HG03432 (cell line): ENCODE data around the gene HSF5.

Source experiments
- ATAC-seq: cut with Tn5 transposase; IDR thresholded peaks from one replicate; pipeline ENCODE4 v1.9.1; 2021; ENCODE audit warnings: mild to moderate bottlenecking, moderate library complexity; ENCODE audit not compliant: unreplicated experiment

The HSF5 gene

DNA sequence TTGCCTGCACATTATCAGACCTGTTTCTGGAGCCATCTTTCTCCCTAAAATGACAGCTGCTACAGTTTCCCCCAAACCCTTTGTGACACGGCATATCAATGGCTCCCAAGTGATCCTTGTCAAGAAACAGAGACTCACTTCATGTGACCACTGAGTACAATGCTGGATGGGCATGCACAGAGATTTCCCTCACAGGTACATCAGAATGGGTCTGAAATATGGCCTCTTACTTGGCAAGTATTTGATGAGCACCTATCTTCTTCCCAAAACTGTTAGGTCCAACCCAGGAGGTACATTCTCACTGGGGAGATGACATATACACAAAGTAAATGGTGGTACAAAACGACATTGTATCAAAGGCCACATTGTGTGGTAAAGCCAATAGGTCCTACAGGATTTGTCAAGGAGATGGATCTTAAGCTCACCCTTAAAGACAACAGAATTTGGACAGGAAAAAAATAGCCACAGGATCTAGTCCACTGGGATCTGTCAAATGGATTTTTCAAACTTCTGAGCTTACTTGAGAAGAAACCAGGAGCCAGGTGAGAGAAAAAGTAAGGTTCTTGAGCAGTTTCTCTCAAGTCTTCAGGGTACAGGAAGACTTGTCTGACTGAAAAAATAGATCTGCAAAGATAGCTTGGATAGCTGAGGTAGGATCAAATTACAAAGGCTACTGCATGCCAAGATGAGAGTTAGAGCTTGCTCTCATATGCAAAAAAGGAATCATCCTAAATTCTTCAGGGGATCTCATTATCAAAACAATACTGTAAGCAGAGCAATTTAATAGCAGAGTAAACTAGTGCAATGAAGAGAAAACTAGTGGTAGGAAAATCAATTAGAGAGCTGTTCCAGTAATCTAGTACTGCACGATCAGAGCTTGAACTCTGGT is 99.7 kb downstream of the HSF5 start:
- ATAC-seq = no peak

DNA sequence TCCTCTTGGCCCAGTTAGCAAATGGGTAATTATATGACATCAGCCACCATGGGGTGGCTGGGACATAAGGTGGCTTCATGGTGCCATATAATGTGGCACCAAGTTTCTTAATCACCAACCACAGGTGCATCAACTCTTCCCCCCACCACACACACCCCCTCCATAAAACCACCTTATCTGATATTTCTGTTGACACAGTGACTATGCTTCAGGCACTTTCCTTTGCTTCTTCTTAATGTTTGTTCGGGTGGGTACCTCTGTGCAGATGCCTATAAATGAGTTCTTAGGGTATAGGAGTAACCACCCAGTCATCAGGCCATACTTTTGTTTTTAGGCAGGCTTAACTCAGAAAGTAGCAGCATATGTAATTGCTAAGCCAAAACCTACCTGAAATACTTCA is 100.4 kb downstream of the HSF5 start:
- no peak for ATAC-seq

DNA sequence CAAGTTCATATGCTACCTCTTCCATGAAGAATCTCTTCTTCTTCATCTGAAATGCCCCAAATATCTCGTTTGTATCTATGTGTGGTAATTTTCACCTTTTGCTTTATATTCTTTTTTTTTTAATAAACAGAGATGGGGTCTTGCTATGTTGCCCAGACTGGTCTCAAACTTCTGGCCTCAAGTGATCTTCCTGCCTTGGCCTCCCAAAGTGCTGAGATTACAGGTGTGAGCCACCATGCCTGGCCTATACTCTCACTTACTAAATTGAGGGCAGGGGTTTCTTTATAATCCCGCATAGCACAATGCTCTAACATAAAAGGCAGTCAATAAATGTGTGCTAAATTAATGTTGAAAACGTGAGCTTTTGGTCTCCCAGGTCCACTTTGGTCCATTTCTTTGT is 101.5 kb downstream of the HSF5 start:
- no peak for ATAC-seq

DNA sequence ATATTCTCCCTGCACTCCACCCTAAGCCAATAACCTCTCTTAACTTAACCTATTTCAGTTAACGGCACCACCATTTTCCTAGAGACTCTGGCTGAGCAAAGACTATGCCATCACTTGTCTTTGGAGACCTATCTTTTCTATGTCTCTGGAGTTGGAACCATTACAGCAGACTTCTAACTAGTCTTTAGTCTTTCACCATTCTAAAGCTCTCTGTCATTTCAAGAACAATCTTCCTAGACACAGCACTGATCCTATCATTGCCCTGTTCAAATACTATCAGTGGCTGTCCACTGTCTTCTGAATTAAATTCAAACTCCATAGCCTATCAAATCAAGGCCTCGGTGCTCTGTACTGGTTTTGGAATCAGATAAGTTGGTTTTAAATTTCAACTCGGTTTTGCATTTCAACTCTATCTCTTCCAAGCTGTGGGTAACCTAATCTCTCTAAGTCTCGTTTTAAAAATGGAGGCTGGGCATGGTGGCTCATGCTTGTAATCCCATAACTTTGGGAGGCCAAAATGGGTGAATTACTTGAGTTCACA is 102.8 kb downstream of the HSF5 start:
- no peak for ATAC-seq

DNA sequence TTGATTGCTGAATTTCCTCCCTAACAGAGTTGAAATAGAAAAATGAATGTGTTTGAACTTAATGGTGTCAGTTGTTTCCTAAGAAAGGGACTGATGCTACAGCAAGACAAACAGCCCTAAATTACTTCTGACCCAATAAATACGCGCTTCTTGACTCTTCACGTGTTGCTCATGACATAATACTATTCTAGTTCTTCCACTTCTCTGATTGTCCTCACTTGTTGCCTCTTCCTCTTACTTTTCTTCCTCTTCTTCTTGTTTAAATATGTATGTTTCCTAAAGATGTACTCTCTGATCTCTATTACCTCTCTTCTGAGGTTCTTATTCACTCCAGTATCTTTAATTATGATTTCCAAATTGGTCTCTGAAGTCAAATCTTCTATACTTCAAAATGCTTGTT is 103.3 kb downstream of the HSF5 start:
- ATAC-seq = no peak

DNA sequence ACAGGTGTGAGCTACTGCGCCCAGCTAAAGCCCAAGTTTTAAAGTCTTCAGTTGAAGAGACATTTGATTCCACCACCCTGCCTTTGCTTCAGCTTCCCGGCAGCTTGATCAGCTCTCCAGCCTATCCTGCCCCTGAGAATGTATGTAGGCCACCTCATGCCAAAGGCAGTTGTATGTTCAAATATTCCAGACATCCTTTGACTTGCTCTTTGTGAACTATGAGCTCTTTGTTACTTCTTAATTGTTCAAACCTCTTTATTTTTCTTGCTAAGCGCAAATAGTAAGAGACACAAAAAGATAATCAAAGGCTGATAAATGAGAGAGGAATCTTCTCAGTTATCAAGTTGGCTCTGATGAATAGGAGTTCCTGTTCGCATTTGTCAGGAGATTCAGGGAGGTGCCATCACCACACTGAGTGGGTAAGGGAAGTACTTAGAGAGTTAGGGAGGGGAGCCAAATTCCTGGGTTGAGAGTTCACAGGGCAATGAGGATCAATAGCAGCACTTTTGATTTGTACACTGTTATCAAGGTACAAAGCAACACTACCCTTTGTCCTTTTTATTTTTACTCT is 104.2 kb downstream of the HSF5 start:
- no peak for ATAC-seq

DNA sequence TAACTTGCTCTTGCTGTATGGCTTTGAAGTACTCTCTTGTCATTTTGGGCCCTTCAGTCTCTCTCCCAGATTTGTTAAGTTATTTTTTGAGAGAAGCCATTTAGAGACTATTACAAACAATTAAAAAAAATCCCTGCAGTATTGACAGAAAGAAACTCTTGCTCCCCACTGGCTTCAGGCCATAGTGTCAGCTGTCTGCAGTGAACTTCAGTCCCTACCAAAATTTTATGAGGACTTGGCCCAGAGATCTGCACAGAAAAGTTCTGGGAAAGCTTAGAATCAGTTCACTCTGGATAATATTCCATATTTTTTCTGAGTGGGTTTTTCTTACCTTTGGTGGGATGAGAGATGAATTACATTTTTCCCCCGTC is 105.4 kb downstream of the HSF5 start:
- ATAC-seq = no peak

DNA sequence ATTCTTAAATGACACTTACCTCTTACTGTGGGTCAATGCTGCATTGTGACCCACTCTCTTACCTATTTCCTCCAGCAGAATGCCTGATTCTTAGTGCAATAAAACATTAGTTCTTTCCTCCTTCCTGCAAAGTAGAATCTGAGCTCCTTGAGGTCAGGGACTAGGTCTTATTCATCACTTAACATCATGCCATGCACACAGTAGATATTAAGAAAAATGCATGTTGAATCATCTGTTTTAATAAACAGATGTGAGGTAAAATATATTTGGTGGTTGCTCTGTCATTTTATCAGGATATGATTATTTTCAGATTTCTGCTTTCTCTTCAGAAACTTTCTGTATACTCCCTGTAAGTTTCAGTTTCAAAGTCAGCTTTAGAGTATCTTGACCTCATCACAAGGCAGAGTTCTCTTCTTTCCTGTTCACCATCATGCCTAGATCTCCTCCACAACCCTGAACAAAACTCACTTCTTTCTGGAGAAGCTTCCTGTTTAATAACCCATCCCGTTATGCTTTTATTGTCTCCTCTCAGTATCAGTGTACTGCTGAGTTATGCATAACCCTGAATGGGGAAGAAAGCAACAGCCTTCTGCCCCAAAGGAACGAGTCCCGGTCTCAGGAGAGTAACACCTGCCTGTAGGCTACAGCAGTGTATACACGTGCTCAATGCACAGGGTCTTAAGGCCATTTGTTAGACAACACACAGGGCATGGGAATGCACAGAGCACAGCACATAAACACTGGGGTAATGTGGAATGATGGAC is 105.9 kb downstream of the HSF5 start:
- peak; percentile 61 for ATAC-seq

DNA sequence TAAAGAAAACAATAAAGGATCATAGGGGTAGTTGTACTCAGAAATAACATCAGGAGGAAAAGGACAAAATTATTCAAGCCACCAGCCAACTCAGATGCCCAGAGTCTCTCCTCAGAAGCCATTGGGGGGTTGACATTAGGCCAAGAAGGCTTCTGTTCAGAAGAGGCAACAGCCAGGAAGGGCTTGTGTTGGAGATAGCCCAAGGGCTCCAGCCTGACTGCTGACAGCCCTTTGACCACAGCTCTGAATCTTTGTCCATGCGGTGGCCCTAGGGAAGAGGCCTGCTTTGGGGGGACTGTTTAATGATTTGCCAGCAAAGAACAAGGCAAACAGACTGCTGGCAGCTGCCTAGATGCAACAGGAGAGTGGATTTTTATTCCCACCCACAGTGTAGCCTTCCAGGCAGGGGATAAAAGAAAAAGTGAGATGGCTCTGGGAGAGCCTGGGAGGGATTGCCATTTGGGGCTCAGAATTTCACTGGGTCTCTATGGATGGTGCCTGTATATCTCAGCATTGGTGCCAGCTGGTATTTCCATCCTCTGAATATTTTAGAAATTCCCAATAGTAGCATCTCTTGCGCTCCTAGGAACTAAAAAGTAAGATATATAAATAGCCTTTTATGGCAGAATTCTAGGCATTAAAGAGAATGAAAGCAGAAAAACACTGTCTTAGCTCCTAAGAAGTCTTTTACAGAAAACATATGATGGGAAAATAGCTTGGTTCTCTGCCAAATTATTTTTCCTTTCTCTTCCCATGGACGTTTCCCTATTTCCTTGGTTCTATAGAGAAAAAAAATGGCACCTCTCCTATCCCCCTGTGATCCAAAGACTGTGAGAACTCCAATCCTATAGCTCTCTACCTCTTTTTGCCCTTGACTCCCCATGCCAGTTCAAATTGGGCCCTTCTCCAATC is 106.8 kb downstream of the HSF5 start:
- no peak for ATAC-seq

DNA sequence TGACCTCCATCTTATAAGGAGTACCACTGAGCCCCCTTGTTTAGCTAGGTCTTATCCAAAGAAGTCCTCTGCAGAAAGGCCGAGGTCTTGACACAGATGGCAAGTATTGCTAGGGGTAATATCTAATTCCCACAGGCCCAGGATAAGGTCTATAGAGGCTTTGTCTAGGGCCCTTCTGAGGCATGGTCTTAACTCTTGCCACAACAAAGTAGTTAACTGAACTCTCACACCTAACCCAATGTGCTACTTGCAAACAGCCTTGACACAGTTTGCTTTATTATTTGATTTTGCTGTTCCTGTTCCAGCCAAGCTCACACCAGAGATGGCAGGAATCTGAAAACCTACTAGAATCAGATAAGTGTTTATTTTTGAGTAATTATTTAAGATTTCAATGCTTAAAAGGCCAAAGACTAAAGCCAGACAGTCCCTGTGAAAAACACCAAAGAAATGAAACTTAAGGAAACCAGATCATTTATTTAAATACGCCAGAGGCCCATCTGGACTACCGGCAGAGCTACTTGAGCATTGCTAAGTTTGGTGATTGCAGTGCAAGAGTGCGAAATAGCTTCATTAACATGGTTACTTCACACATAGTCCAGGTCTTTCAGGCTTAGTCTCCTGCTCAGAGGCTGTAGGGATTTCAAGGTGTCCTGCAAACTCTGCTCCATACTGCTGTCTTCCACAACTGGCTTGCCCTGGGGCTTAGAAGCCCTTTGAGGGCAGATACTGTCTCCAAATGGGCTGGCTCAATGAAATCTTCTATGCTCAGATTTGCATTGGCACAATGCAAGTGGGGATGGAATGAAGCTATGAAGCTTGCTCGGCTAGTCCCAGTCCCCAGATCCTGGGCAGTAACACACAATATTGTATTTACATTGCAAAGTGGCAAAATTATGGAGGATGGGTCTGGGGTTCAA is 107.7 kb downstream of the HSF5 start:
- ATAC-seq = no peak

DNA sequence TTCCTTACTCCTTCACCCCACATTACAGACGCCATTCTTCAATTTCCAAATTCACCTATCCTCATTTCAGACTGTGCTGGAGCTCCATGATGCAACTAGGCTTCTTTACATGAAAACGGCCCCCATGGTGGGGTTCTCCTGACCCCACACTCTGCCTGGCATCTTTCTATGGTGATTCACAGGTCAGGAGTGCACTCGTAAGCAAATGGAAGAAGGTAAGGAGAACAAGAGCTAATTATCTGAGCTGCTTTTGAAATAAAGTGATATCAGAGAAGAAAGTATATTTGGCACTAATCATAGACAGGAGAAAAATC is 108.7 kb downstream of the HSF5 start:
- ATAC-seq = no peak

DNA sequence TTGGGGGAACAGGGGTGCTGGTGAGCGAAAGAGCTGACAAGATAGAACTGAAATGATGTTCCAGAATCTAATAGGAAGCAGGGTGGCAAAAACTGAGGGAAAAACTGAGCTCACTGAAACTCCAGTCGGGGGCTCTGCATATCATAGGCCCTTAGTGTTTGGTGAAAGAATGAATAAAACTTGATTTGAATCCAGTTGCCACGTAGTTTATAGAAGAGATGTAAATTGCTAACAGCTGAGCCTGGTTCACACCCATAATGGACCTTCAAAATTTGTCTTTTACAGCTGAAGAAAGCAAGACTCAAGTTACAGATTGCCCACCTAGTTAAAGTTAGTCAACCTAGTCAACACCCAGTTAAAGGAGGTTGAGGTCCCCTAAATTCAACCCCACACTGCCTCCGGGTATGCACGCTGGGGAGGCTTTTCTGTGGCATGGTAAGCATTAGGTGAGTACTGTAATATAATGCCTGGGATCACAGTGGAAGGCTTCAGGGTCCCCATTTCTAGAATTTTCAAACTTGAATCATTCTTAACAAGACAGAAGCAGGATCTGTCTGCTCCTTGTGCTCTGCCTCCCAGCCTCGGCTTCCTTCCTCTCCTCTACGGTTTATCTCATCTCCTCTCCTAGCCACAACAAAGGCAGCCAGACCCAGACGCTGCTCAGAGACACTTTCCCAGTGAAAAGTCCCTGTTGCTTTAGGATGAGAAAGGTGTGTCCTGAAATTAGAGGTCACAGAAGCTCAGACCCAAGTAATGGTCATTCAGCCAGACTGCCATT is 109.3 kb downstream of the HSF5 start:
- ATAC-seq = no peak

DNA sequence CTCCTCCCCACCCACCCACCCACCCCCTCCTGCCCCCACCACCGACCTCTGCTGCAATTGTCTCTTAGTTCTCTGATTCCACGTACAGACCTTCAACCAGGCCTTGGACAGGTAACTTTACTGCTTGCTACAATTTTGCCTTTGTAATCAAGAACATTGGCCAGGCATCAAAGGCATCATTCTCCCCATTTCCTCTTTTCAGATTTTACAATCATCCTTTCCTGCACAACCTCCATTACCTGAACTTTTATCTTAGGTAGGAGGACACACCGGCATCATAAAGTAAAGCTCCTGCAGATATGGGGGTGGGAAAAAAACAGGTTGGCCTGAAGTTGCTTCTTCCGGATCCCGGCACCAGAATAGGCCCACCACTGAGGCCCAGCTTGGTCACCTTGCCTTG is 110.5 kb downstream of the HSF5 start:
- no peak for ATAC-seq

DNA sequence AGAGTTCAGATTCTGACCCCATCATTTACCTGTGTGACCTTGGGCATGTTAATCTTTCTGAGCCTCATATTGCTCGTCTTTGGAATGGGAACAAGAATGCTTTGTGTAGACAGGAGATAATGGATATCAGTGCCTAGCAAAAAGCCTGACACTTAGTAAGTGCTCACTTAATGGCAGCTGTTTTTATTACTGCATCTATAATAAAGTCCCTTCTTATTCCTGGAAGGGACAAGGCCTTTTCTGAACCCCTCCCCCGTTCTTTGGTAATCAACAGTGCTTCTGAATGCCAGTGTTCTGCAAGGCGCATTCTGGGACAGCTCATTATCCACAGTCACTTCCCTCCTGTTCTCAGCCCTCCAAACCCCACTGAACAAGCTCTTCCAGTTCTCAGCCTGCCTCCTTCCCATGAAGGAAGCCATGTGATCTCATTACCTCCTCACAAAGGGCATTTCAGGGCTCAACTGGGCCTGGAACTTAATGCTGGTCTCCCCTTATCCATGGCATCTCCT is 111.1 kb downstream of the HSF5 start:
- ATAC-seq = no peak

DNA sequence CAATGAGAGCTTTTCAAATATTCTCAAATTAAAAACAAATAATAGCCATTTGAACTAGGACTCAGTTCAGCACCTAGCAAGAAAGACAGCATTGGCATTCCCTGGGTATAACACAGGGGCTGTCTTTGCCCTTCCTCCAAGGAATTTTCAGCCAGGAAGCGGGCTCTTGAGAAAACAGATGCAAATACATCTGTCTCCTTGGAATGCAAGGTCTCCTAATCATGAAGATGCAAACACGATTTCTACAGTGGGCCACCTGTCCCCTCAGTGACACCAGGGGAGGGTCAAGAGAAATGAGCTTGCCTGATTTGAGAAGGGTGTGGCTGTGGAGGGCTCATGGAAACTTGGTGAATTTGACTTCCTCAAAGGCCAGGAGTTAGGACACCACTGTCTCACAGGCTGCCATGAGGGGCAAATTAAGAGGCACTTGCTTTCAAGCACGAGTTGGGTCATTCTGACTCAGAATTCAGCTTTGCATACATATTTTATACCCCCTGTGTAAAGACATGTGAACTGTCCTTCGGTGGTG is 111.7 kb downstream of the HSF5 start:
- ATAC-seq = no peak

DNA sequence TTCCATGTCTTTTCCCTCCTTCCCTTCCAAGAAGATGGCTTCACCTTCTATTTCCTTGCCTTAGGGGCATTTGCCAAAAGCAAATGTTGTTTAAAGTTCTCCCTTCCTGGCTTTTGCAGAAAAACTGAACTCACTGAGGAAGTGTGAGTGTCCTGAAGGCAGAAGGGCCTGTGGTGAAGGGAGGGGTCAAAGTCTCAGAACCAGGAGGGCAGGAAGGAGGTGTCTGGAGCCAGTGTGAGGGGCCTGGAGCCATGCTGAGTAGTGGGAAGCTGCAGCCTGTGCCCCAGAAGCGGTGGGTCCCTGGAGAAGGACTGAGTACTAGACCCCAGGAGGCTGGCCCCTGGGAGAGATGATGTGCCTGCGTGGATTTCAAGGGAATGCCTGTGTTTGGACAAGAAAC is 112.4 kb downstream of the HSF5 start:
- no peak for ATAC-seq

DNA sequence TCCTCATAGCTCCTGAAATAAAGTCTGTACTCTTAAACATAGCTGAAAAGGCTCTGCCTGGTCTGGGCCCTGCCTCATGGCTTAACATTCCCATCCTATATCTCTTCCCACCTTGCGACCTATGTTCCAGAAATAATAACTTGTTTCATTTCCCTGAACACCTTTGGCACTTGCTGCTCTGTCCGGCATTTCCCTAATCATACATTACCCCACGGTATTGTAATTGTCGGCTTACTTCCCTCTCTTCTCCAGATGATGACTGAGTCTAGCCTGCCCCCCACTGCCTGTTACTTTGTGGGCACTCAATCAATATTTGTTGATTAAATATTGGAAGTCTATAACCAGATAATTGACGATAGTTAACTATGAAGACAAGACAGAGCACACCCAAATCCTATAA is 113.0 kb downstream of the HSF5 start:
- ATAC-seq = no peak

DNA sequence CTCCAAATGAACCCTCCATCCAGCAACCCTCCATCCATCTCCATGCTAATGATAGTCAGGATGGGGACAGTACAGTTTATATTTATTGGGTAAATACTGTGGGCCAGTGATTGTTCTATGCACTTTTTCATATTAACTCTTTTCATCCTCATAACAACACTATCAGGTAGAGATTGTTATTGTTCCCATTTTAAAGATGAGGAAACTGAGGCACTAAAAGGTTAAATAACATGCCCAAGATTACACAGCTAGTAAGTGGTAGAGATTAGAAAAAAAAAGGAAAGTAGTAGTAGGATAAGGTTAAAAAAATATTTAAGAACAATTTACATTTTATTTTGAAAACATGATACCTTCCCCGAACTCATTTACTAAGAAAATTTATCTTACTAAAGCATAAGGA is 114.3 kb downstream of the HSF5 start:
- no peak for ATAC-seq

DNA sequence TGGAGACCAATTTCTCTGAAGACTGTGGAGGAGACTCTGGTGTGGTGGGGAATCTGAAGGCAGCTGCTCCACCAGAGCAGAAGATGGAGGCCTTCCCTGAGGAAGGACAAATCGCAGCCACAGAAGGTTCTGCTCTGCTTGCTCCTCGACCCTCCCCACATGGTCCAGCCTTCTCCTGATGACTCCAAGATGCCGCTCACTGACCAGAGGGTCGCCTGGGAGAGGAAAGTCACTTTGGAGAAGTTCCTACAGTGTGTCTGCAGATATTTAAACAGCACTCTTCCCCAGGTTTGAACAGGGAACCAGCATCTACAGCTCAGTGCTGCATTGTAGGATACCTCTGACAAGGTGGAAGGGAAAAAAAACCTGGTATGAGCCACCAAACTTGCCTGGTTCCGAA is 115.2 kb downstream of the HSF5 start:
- ATAC-seq = no peak
